ACHN (cell line): Measurements from ENCODE around the gene MALSU1.
"Not testable (repeated sequence)": the region's sequence is repeated elsewhere in the genome, so short reads cannot be mapped to it uniquely, and the experiment has no call there.

Source experiments
- DNase-seq: peaks from one replicate; pipeline ENCODE4 v3.0.0-alpha.2; 2015
- in situ Hi-C: cut with HindIII; loops from 2 replicates; pipeline ENCODE4 v1.10.0; 2017; ENCODE audit warnings: low sequenced_read_pairs, low pct_ligation_motif_present, low pct_unique_long_range_greater_than_20kb

Gene MALSU1

DNA sequence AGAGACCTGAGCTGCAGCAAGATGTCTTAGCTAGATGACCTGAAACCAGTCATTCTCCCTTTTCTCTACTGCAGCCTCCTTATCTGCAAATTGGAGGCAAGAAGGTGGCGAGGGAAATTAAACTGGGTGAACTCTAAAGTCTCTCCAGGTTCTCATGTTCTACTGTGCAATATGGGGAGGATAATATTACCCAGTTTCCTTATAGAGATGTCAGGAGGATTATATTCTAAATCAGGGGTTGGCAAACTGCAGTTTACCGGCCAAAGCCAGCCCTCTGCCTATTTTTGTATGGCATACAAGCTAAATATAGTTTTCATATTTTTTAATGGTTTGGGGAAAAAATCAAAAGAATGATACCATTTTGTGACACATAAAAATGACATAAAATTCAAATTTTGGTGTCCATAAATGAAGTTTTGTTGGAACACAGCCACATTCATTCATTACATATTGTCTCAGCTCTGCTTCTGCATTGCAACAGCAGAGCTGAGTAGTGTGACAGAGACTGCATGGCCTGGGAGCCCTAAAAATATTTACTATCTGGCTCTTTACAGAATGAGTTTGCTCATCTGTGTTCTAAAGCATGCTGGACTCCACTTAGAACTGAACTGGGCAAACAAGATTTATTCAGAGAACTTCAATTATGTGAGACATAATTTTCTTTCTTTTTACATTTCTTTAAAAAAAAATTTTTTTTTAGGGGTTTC, 19.2 kb upstream of the MALSU1 start:
- DNase-seq = no peak

DNA sequence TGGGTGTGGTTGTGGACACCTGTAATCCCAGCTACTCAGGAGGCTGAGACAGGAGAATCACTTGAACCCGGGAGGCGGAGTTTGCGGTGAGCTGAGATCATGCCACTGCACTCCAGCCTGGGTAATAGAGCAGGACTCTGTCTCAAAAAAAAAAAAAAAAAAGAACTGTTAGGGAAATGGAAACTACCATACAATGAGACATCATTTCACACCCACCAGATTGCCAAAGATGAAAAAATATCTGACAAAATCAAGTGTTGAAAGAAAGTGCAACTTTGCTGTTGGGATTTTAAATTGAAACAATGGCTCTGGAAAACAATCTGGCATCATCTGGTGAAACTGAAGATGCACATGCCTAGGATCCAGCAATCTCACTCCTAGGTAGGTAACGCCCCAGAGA, 16.1 kb upstream of the MALSU1 start:
- no peak for DNase-seq
- in situ Hi-C loops = no loop called here

More for the DNA sequence above, 19.2 kb upstream of the MALSU1 start:
- in situ Hi-C loops = no loop called here

DNA sequence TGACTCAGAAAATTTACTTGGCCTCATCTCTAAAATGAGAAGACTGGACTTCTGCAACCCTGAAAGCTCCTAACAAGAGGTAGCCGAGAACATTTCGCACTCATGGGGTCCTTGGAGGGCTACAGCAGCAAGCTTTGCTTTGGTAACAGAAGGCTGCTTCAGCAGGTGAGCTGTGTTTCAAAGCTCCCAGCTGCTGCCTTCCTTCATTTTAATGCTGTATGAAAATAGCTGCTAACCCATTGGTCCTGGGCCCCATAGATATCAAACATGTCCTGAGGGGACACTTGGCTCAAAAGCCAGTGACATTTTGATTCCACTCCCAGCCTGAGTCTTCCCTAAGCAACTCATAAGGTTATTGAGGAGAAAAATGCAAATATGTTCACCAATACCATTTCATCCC, 14.3 kb upstream of the MALSU1 start:
- DNase-seq = no peak
- in situ Hi-C loops = no loop called here

DNA sequence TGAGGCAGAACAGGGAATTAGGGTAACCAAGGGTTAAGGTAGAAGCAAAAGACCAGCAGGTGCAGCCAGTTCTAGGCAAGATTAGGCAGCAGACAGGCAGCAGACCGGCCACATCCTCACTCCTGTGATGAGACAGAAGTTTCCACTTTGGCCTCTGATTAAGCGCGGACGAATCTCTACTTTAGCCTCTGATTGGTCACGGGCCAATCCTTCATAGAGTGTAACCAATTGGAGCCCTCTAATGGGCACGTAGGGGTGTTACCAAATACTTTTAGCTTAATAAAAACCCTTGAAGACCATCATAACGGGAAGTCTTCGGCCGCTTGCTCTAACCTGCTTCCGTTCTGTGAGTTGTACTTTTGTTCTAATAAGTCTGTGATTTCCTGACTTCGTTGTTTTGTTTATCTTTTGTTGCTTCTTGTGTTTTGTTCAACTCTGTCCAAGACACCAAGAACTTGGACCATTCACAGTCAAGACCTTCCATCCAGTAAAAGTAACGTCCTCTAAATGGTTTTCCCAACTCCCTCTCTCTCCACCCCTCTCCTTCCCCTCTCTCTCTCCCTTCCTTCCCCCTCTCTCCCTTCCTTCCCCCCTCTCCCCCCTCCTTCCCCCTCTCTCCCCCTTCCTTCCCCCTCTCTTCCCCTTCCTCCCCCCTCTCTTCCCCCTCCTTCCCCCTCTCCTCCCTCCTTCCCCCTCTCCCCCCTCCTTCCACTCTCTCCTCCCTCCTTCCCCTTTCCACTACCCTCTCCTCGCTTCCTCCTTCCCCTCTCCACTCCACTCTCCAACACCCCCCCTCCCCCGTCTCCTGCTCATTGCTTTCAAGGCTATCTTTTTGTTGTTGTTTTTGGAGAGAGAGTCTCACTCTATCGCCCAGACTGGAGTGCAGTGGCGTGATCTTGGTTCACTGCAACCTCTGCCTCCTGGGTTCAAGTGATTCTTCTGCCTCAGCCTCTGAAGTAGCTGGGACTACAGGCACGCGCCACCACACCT, 13.2 kb upstream of the MALSU1 start:
- no peak for DNase-seq
- in situ Hi-C loops = no loop called here

DNA sequence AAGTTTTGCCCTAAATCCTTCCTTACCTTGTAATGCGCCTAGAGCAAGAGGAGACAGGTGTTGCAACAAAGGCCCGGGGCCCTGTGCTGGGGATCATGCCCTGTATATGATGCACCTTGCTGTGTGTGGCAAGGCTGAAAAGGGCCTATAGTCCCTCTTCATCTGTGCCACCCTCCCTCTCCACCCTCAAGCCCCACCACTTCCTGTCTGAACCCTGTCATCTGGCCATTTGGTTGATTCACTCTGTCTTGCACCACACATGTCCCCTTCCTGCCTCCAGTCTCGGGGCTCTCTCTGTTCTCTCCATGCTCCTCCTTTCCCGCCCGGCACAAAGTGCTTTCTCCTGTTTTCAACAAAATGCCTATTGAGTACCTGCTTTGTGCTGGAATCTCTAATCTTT, 11.5 kb upstream of the MALSU1 start:
- in situ Hi-C loops = no loop called here

DNA sequence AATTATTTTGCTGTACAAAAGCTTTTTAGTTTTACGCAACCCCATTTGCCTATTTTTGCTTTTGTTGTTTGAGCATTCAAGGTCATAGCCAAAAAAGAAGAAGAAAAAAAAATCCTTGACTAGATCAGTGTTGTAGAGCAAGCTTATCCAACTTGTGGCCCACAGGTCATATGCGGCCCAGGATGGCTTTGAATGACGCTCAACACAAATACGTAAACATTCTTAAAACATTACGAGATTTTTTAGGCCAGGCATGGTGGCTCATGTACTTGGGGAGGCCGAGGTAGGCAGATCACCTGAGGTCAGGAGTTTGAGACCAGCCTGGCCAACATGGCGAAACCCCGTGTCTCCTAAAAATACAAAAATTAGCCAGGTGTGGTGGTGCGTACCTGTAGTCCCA, 8.1 kb upstream of the MALSU1 start:
- DNase-seq = no peak
- in situ Hi-C loops = no loop called here

More for the DNA sequence above, 11.5 kb upstream of the MALSU1 start:
- DNase-seq = no peak

DNA sequence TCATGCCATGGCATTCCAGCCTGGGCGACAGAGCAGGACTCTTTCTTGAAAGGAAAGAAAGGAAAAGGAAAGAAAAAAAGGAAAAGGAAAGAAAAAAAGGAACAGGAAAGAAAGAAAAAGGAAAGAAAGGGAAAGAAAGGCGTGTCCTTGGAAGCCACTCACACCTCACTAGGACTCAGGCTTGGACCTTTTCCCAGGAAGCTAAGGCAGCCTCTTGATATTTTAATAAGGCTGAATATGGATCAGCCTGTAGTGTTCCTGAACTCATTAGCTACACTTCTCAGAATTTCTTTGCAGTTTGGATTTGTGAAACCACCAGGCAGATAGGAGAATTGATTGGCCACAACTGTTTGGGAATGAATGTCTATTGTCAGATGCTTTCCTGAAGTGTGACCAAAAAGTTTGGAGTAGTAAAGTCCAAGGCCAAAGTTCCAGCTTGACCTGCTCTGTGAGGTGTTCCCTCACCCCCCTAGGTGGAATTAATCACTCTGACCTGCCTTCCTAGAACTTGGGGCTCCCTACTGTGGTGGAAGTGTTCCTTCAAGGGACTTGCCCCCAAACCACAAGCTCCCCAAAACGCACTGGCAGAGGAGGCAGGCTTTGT, 7.1 kb upstream of the MALSU1 start:
- DNase-seq = no peak
- in situ Hi-C loops = no loop called here

DNA sequence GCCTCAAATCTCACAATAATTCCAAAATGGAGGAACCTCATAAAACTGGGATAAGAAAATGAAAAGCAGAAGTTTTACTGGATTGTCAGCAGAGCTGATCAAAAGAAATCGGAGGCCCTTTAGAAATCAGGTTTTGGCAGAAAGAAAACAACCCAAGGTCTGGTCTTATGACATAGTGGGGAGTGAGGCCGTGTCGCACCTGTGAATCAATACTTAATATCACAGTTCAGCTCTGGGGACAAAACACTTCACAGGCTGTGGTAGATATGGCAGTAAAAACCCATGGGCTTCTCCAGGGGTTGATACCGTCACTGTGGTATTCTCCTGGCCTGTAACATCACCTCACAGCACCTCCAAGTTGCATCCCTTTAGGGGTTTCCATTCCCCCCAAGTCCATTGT, 6.5 kb upstream of the MALSU1 start:
- DNase-seq = no peak
- in situ Hi-C loops = no loop called here

DNA sequence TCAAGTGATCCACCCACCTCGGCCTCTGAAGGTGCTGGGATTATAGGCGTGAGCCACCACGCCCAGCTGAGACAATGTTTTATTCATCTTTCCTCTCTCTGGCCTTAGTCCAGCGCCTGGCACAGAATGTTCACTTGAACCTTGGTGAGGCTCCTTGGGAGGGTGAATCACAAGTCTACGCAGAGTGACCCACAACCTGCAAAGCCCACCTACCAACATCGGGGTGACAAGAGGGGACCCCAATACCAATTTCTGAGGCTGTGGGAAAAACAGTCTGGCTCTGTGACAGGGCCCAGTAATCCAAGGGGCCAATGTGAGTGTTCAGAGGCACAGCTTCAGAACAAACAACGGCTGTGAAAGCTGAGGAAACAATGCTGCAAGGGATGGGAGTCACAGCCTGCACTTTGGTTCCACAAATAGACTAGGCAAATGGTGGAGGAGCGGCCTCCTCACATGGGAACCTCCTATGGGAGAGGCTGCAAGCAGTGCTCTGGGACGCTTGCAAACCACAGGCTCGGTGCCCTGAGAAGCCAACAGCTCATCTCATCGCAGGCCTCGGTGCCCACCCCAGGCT, 5.6 kb upstream of the MALSU1 start:
- in situ Hi-C loops = no loop called here
- DNase-seq = no peak

DNA sequence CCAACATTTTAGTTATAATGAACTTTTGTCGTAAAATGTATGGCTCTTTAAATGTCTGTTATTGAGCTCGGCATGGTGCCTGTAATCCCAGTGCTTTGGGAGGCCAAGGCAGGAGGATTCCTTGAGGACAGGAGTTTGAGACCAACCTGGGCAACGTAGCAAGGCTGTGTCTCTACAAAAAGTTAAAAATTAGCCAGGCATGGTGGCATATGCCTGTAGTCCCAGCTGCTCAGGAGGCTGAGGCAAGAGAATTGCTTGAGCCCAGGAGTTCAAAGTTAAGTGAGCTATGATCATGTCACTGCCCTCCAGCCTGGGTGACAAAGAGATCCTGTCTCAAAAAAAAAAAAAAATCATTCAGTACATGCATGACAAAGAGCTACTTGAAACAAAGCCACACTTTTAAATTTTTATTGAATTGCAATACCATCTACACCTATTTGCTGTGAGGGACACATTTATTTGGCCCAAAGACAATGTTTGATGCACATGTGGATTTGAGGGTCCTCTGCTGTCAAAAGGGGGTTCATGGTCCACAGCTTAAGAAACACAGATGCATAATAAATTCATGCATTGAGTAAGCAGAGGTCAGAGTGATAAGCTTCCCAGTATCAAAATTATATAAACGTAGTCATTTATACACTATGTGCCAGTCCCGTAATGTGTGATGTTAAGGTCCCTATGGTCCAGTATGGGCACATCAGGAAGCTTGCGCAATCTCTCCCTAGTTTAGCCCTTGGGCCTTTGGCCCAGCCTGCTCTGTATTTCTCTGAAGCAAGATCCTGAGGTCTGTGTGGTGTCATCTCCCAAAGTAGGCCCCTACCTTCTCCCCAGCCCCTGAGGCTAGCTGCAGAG, 4.4 kb upstream of the MALSU1 start:
- in situ Hi-C loops = no loop called here
- no peak for DNase-seq

DNA sequence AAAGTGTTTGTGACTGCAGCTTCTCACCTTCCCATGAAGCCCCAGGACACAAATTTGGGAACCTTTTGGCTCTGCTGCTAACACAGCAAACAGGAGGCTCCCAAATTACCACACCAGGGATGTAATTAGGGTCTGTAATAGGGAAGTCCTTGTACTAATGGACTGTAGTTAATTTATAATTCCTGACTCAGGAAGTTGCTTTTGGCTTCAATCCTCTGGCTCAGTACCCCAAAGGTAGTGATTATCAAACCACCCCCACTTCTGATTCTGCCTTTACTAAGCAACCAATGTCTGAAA, 3.8 kb upstream of the MALSU1 start:
- in situ Hi-C loops = no loop called here
- DNase-seq = no peak

DNA sequence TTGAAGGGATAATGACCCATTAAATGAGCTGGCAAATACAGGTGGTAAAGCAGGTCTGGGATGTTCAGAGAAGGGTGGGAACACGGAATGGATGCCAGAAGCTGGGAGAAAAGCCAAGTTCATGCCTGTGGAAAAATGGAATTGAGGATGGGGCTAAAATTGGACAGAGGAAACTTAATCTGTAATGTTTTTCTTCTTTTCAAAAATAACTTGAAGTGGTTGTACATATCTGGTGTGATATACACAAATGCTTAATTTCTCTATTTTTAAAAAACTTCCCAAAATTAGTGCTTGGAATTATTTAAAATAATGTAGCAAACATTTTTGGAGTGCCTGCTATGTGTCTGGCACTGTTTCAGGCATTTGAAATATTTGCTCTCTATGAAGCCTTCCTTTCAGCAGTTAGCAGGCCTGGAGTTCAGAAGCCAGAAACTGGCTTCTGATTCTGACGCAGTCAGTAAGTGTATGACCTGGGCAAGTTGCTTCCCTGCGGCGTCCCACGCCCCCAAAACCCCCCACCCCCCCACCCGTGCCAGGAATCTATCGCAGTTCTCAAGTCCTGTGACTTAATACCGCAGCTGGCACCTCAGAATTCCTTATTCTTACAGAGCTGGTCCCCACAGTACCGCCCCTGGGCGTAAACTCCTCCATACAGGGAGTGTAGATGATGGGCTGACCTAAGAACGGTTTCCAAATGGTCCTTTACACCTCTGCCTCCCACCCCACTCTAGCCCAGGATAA, 828 bp upstream of the MALSU1 start:
- in situ Hi-C loops = no loop called here
- DNase-seq = peak; percentile 81

DNA sequence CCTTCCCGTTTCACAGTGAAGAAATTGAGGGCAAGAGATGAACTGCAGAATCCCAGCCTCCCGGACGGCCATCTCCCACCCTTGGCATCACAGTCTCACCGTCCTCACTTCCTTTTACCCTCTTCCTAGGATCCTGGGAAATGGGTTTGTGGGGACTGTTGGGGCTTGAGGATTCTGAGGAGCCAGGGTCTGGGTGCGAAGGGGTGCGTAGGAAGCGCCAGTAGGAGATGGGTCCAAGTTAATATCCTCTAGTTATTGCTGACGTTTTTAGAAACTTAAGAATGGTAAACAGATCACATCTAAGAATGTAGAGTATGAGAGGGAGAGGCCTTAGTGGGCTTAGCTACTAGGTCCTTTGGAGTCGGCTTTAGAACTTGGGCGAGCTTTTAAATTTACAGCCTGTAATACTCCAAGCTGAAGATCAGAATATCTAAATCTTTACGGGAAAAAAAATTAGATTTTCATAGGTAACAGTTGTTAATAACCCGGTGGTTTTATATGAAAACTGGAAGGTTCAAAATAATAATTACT, 696 bp downstream of the MALSU1 start:
- peak; percentile 41 for DNase-seq
- in situ Hi-C loops = no loop called here

DNA sequence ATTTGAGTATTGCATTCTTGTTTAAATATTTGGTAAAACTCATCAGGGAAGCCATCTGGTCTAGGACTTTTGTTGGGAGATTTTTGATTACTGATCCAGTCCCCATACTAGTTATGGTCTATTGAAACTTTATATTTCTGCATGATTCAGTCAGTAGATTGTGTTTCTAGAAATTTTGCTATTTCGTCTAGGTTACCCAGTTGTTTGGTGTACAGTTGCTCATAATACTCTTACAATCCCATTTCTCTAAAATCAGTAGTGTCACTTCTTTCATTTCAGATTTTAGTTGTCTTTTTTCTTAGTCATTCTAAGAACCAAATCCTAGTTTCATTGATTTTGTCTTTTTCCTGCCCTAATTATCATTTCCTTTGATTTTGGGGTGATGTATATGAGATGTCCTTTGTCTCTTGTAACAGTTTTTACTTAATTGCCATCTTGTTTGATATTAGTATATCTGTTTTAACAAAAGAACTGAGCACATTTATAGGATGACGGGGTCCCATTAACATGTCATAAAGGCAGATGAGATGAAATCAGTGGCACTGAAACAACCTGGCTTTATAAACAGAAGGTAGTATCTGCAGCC, 7.9 kb downstream of the MALSU1 start:
- in situ Hi-C loops = no loop called here
- no peak for DNase-seq

DNA sequence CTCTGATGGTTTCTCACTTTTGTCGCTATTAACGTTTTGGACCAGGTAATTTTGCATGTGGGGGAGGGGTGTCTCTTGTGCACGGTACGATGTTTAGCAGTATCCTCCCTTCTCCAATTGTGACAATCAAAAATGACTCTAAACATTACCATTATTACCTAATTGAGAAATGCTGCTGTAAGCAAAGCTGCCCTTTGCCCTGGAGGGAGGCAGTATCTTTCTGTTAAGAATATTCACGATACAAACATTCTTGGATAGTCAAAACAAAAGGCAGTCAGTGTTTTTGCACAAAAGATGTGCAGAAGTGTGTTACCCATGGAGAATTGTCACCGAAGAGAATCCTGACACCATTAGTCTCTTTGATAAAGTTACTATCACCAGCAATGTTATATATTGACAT, 9.6 kb downstream of the MALSU1 start:
- no peak for DNase-seq
- in situ Hi-C loops = no loop called here

DNA sequence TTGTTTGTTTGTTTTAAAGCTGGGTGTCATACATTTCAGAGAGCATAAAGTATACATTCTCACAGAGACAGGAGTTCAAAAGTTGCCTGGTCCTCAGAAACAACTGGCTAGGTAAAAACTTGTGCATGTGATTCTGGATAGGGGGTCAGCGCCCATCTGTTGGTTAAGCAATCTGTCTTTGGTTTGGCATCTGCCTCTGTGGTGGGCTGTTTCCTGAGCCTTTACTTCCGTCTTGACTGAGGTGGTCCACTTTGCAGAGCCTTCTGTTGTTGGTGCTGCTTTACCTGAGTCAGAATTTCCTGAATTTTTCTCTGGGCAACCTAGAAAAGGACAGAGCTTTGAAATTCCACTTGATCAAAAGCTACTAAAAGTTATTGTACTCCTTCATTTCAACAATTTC, 13.0 kb downstream of the MALSU1 start:
- in situ Hi-C loops, DNase-seq: not testable (repeated sequence)

DNA sequence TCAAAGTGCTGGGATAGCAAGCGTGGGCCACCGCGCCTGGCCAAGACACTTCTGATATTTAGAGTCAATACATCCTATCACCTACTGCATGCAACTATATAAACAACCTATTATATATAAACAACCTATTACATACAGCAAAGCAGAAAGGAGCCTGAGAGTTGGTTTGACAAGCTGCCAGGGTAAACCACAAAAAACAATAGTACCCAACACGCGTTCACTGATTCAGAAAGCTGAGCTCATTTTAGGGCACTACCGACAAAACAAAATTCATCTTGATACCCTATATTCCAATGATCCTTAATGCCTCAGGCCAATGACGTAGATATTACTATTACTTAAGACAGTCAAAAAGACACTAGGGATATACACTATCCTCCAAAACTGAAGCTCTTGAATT, 16.2 kb downstream of the MALSU1 start:
- in situ Hi-C loops = no loop called here
- DNase-seq = no peak
